AG09319 (cell line): ENCODE data around the gene ABCC4.
"Not testable (repeated sequence)": the region's sequence is repeated elsewhere in the genome, so short reads cannot be mapped to it uniquely, and the experiment has no call there.

ENCODE experiments used
- DNase-seq: peaks from one replicate; pipeline ENCODE4 v3.0.0-alpha.2; 2010; ENCODE audit warnings: low read depth; ENCODE audit errors: extremely low read depth
- TF ChIP-seq, protein P1 (sequence below): IDR thresholded peaks from 2 replicates; pipeline ENCODE4 v1.5.1; 2011; ENCODE audit warnings: low read depth, mild to moderate bottlenecking, inconsistent platforms, low read length, moderate library complexity

The ABCC4 gene

DNA sequence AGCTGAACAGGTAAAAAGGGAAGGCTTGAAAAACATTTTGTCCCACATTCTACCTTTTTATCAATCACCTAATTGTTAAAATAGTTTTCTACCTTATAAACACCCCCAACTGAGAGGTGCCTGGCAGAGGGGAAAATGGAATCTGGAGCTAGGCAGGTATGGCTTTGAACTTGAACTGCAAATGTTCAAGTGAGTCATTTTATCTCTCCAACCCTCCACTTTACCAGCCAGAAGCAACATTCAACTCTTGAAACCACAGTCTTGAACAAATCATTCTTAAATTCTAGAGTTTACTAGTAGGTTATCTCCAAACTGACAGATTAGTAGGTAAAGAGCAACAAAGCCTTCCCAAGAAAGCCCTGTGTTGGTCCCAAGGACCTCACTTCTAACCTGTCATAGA, 116.9 kb downstream of the ABCC4 start:
- DNase-seq = no peak
- TF ChIP-seq, protein P1, sequence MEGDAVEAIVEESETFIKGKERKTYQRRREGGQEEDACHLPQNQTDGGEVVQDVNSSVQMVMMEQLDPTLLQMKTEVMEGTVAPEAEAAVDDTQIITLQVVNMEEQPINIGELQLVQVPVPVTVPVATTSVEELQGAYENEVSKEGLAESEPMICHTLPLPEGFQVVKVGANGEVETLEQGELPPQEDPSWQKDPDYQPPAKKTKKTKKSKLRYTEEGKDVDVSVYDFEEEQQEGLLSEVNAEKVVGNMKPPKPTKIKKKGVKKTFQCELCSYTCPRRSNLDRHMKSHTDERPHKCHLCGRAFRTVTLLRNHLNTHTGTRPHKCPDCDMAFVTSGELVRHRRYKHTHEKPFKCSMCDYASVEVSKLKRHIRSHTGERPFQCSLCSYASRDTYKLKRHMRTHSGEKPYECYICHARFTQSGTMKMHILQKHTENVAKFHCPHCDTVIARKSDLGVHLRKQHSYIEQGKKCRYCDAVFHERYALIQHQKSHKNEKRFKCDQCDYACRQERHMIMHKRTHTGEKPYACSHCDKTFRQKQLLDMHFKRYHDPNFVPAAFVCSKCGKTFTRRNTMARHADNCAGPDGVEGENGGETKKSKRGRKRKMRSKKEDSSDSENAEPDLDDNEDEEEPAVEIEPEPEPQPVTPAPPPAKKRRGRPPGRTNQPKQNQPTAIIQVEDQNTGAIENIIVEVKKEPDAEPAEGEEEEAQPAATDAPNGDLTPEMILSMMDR = no peak

DNA sequence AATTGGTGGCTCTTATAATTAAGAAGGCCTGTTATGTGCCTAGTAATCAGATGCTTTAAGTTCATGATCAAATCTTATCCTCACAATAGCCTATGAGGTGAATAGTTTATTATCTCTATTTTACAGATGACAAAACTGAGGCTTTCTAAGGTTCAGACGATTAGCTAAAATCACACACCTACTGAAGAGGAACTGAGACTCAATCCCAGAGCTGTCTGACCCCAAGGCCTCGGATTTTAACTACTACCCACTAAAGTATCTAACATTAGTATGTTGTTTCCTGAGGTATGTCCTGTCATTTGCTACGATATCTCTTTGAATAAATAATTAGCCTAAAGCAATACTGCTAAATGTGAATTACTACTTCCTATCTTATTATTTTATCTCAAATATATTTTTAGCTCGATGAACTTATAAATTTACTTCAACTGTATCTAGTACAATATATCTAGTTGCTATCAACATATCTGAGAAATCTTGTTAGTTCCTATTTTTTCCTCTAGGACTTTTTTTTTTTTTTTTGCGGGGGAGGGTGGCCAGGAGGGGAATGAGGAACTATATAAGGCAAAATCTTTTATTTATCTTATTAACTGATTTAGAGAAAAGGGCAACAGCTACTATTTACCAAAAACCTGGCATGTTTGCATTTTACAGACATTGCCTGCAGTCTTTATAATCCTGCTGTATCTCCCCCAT, 118.5 kb downstream of the ABCC4 start:
- DNase-seq = no peak
- TF ChIP-seq, protein P1 = no peak

DNA sequence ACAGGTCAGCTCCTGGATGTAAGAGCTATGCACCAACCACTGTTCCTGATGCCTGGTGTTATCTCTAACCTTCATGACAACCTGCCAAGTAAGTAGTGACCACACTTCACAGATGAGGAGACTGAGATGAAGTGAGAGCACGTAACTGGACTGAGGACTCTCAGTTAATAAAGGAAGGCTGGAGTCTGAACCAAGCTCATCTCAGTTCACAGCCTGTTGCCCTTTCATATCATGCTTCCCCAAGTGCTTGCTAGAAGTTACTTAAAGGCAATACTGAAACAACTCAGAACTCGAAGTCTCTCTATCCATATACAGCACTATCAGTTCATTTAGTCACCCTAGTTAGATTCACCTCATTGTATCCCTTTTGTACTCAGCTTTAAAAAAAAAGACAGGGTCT, 119.7 kb downstream of the ABCC4 start:
- TF ChIP-seq, protein P1 = no peak
- DNase-seq = no peak

DNA sequence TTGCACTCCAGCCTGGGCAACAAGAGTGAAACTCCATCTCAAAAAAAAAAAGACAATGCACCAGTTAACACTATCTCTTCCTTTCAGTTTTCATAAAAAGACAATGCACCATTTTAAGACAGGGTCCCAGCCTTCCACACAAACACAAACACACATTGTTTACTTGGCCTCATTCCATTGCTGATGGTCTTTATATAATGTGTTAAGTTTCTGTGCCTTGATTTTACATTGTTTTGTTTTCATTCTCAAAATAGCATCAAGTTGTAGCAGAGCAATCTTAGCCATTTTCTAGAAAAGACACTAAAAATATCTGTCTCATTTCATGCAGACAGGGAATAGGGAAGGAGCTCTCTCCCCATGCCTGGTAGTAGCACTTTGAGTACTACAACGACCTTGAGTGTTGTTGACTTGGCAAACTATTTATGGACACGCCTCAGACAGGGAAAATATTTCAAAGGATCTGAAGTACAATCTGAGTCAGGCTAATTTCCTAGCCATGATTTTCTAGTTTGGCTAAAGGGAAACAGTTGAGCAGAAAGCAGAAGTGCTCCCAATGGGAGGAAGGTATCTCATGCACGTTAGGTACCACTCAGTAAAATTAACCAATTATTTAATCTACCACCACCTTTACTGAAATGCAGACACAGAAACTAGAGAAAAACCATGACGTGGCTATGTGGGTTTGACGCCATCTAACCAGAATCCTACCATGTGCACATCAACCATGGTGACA, 120.6 kb downstream of the ABCC4 start:
- TF ChIP-seq, protein P1 = no peak
- no peak for DNase-seq

DNA sequence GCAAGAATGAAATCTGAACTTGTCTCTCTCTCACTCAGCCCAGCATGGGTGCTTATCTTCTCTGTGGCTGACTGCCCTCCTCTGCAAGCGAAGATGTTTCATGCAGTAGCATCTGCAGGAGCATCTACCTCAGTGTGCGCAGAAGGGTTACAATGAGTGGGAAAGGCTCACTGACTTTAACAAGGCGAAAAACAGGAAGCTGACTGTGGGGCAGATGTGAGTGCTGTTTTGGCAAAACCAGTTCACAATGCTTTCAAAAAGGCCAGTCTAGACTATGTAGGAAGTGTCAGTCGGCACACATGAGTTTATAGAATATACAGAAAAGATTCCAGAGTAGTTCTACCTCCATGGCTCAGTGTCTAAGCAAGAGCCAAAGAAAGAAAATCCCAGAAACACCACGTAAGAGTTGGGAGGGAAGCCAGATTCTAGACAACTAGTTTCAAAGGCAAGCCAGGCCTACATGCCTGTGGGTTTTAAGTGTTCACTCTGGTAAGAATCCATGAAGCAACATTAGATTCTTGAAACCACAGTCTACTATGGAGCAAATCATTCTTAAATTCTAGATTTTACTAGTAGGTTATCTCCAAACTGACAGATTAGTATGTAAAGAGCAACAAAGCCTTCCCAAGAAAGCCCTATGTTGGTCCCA, 124.5 kb downstream of the ABCC4 start:
- no peak for DNase-seq

DNA sequence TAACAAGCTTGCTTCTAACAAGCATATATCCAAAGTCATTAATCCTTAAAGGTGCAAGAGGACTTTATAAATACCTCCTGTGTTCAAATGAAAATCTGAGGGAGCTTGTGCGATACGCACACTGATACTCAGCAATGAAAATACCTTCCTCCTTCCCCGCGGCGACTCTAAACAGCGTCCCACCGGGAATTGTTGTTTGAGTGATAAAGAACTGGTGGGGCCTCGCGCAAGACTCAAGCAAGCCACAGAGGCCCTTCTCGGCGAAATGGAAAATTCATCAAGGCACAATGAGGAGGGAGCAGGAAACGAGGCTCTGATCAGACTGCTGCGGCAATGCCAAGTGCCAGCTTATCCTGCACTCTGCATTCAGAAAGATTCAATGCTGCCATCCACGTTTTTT, 126.7 kb downstream of the ABCC4 start:
- TF ChIP-seq, protein P1 = no peak
- no peak for DNase-seq

More for the DNA sequence above, 124.5 kb downstream of the ABCC4 start:
- TF ChIP-seq, protein P1 = no peak

DNA sequence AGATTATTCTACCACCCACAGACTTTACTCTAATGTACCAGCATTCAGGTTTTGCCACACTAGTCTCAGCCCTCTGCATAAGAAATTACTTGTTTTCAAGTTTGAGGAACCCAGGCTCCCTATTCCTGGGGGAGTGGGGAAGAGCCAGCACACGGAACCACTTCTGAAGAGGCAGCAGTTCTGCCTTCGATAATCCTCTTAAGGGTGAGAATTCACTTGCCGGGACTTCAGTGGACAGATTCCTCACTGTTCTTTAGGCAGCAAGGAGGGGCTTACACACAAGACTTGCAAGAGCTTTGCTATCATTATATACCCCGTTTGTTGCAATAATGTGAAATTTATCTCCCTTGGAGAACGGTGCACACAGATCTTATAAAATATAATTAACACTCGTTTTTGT, 133.1 kb downstream of the ABCC4 start:
- TF ChIP-seq, protein P1 = no peak
- no peak for DNase-seq

DNA sequence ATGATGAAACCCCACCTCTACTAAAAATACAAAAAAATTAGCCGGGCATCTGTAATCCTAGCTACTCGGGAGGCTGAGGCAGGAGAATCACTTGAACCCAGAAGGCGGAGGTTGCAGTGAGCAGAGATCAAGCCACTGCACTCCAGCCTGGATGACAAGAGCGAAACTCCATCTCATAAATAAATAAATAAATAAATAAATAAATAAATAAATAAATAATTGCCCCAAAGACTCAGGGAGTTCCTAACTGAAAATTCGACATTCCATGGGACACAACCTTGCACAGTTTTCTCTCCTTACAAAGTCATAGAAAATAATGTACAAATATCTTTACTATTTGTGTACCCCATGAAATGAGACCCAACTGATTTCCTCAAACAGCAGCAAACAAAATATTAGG, 134.2 kb downstream of the ABCC4 start:
- DNase-seq = not testable (repeated sequence)
